DMS53 treated with DMSO at 0.1 percent for 48 hours (cell line): ENCODE measurements around the gene FAM13B.
"Not testable (repeated sequence)": the region's sequence is repeated elsewhere in the genome, so short reads cannot be mapped to it uniquely, and the experiment has no call there.

Experiments used
- DNase-seq: peaks from one replicate; lab custom pipeline; 2025; ENCODE audit not compliant: unreplicated experiment; lab: John Stamatoyannopoulos, UW

Gene FAM13B

DNA sequence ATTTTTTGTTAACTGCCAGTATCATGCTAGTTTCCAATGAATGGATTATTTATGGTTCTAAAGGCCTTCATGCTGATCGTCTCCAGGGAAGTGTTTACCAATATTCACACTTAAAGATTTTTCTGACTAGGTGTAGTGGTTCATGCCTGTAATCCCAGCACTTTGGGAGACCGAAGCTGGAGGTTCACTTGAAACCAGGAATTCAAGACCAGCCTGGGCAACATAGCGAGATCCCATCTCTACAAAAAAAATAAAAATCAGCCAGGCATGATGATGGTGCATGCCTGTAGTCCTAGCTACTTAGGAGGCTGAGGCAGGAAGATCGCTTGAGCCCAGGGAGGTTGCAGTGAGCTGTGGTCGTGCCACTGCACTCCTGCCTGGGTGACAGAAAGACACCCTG lies 43.5 kb downstream of the FAM13B start:
- no peak for DNase-seq

- no peak for DNase-seq
These were observed 57.7 kb downstream of the FAM13B start for GRCh38 chr5:137975208-137975607.

- not testable (repeated sequence) for DNase-seq
These were observed 62.5 kb downstream of the FAM13B start for GRCh38 chr5:137970384-137970783.

GRCh38 chr5:137960819-137961218 lies 72.1 kb downstream of the FAM13B start:
- no peak for DNase-seq

GRCh38 chr5:137960141-137960540 lies 72.7 kb downstream of the FAM13B start:
- no peak for DNase-seq

- DNase-seq, result no peak
These were observed 73.4 kb downstream of the FAM13B start for GRCh38 chr5:137959488-137959887.

GRCh38 chr5:137957948-137958347 lies 74.9 kb downstream of the FAM13B start:
- DNase-seq, result no peak

DNA sequence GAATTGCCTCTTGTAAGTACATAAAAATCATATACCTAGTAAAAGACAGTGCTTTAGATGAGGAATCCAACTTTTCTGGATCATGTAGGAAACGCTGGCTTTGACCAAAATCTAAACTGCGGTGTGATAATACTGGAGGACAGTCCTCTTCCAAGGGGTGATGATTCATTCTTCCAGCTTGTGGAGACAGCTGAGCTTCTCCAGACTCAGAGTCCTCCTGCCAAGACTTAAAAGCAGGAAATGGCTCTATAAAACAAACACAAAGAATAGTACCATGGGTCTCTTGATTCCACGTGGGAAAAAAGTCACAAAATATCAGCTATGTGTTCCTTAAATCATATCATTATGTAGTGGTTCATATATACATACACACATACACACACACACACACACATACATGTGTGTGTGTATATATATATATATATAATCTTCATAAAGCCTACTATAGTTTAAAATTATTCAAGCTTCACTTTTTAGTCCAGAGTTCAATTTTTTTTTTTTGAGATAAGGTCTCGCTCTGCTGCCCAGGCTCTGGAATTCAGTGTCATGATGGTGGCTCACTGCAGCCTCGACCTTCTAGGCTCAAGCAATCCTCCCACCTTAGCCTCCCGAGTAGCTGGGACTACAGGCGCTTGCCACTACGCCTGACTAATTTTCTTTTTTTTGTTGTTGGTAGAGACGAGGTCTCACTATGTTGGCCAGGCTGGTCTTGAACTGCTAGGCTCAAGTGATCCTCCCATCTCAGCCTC lies 78.6 kb downstream of the FAM13B start:
- DNase-seq, result peak; percentile 43

- DNase-seq, result no peak
These were observed 87.1 kb downstream of the FAM13B start for GRCh38 chr5:137945825-137946224.

- not testable (repeated sequence) for DNase-seq
These were observed 88.6 kb downstream of the FAM13B start for GRCh38 chr5:137944280-137944679.

DNA sequence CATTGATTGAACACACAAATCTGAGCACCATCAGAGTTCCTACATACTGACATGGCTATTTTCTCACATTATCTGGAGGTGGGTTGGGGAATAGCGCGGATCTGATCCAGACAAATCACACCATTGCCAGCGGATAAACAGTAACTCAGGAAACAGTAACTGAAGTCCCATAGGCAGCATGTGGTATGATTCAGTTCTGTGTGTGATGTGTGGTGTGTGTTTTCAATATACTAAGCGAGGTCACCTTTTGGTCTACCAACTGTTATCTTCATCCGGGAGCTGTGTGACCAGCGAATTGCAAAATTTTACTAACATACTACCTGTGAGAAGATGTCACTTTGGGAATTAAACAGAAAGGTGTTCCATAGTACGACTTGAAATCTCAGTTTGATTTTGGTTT lies 93.5 kb downstream of the FAM13B start:
- no peak for DNase-seq

- DNase-seq, result no peak
These were observed 94.1 kb downstream of the FAM13B start for GRCh38 chr5:137938751-137939143.

DNA sequence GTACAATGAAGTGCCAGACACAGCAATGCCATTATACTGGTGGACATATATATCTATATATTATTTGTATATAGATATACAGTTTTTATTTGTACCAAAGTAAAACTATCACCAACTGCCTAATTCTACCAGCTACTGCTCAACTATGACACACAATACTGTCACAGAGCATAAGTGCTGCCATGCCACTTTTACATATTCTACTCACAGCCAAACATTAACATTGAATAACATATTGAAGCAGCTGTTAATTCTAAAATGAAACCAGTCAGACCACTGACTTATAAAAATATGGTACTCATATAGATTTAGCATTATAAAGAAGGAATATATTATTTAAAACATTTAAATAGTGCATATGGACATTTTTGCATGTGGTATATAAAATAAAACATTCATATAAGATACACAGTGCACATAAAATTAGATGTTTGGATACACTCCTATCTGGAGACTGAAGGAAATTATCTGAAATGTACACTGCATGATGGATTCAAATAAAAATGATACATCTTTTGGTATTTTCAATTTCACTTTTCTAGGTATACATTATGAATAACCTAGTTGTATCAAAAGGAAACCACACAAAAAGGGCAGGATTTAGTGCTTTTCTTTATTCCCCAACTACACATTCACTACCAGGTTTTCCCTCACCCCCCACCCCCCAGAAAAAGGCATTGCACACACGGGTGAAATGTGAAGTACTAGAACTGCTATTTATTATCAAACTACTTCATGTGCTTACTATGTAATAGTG lies 94.7 kb downstream of the FAM13B start:
- DNase-seq, result no peak

DNA sequence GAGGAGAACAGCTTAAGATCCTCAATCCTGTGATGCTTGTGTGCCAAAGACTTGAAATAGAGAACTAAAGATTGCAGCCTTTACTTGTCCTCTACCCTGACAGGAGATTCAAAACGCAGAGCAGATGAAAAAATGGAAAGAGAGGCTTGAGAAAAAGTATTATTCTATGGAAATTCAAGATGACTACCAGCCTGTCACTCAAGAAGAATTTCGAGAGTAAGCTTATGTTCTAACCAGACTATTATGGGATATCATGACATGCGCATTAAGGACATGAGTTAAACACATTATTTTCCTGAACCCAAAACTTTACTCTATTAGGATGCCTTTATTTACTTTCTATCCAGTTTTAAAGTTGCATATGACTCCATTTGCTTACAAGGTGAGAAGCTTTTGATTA lies 97.2 kb downstream of the FAM13B start:
- DNase-seq, result no peak

- no peak for DNase-seq
These were observed 97.7 kb downstream of the FAM13B start for GRCh38 chr5:137935190-137935589.

DNA sequence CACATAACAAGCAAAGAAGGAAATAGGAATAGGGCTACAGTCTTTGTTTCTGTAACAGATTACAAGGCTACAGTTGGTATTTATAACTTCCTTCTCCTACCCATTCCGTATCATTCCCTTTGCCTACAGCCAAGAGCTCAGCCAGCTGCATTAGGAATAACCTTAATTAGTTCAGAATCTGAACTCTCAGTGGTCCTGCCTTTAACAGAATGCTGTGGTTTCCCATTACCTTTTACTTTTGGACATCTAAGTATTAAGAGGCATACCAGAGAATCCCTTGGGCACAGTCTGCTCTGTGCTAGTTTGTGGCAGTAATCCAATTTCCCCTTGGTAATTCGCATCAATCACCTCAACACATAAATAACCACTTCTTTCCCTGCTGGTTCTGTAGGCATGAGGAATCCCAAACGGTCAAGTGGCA lies 99.4 kb downstream of the FAM13B start:
- no peak for DNase-seq

DNA sequence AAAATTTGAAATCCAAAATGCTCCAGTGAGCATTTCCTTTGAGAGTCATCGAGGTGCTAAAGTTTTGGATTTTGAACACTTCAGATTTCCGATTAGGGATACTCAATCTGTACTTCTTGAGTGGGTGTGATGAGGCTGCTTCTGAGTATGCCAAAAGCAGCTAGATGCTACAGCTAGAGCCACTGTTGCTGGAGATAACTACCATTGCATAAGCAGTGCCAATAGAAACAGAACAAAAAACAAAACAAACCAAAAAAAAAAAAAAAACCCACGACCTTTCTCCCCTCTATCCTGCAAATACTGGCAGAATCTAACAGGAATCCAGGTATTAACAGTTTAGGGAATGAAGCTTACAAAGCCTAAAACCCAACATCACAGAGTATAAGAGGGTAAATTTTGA lies 100.1 kb downstream of the FAM13B start:
- no peak for DNase-seq

DNA sequence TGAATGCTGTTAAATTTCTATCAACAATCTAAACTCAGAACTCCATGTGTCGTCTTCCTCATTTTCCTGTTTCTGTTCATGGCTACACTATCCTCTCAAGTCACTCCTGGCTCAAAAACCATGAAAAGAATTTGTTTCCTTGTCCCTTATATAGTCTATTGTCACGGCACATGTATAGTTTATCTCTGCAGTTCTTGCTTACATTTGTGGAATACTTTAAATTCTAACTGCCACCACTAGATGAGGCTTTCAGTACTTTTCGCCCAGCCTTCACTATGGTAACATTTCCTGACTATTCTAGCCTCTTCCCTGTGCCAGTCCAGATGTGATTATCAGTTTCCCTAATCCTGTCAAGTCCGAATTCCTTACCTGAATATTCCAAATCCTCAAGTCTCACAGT lies 109.0 kb downstream of the FAM13B start:
- DNase-seq, result no peak

DNA sequence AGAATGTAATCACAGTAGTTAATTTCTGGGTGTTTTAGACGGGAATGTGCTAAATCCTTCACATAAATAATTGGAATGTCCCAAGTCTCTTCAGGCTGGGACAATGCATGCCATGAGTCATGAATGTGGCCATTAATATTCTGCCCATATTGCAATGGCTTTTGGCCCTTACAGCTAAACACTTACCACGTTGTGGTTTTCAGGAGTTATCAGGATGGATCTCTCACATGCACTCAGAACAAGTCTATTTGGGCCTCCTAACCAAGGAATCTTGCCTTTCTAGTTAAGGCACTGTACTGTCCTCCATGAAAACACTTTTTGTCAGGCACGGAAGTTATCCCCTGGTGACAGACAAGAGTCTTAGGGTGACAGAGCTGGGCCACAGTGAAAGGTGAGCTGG lies 110.9 kb downstream of the FAM13B start:
- DNase-seq, result no peak

DNA sequence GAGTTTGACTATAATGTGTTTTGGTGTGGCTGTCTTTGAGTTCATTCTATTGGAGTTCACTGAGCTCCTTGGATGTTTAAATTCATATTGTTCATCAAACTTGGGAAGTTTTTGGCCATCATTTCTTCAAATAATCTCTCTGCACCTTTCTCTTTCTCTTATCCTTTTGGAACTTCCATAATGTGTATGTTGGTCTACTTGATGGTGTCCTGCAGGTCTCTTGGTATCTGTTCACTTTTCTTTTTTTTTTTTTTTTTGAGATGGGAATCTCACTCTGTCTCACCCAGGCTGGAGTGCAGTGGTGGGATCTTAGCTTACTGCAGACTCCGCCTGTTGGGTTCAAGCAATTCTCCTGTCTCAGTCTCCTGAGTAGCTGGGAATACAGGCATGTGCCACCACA lies 116.0 kb downstream of the FAM13B start:
- no peak for DNase-seq

- DNase-seq, result no peak
These were observed 118.1 kb downstream of the FAM13B start for GRCh38 chr5:137914758-137915157.

DNA sequence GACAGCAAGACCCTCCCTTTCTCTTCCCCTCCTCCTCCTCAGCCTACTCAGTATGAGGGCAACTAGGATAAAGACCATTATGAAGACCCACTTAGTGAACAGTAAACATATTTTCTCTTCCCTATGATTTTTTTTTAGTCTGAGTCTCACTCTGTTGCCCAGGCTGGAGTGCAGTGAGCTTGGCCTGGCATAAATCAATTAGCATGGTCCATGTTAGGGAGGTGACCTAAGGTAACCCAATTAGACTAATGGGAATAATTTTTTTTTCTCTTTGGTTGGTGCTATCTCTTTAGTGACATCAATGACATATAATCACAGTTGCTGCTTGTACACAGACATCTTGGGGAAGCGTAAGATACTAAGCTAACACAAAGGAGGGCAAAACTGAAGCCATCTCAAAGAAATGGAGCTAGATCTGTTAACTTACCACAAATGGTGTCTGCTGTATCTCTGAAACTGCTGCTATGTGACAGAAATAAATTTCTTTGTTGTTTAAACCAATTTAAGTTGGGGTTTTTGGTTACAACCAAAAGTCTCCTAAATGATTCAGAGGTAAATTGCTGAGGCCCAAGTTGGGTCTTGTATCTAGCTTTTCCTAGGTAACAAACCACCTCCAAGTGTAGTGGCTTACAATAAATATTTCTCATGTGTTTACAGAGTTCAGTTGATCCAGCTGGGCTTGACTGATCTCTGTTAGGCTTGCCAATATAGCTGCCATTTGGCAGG lies 130.3 kb downstream of the FAM13B start:
- no peak for DNase-seq
